Activated CD8-positive, alpha-beta memory T cell treated with anti-CD3 and anti-CD28 coated beads for 1 hour (primary cell): ENCODE results near the gene AQP6.

Experiments
- DNase-seq, 2 donors: peaks; one replicate each; pipeline ENCODE4 v3.0.0-alpha.2; 2020; ENCODE audit warnings: low read depth in 1 of 2; ENCODE audit errors: extremely low read depth in 1 of 2

Gene AQP6

GRCh38 chr12:49972641-49973360, at the start of gene AQP6:
AQP6 (plus strand) TSS chr12:49972947; CDS start chr12:49973174, 227 bp downstream.
- no peak for DNase-seq

- no peak for DNase-seq
These were observed 49.6 kb upstream of the AQP6 start for GRCh38 chr12:49923035-49923644.

GRCh38 chr12:49923880-49924556, 48.7 kb upstream of the AQP6 start:
- no peak for DNase-seq

GRCh38 chr12:49924628-49925246, 48.0 kb upstream of the AQP6 start:
- DNase-seq, result no peak

- no peak for DNase-seq
These were observed 47.1 kb upstream of the AQP6 start for GRCh38 chr12:49925433-49926204.

GRCh38 chr12:49928471-49928870, 44.3 kb upstream of the AQP6 start:
- no peak for DNase-seq

- no peak for DNase-seq
These were observed 43.2 kb upstream of the AQP6 start for GRCh38 chr12:49929581-49929980.

- DNase-seq, result no peak
These were observed 42.0 kb upstream of the AQP6 start for GRCh38 chr12:49930515-49931288.

GRCh38 chr12:49932023-49932422, 40.7 kb upstream of the AQP6 start:
- no peak for DNase-seq

GRCh38 chr12:49932533-49933130, 40.1 kb upstream of the AQP6 start:
- no peak for DNase-seq

GRCh38 chr12:49933796-49934195, 39.0 kb upstream of the AQP6 start:
- DNase-seq, result no peak

GRCh38 chr12:49934505-49934904, 38.2 kb upstream of the AQP6 start:
- DNase-seq, result no peak

GRCh38 chr12:49936925-49937324, 35.8 kb upstream of the AQP6 start:
- no peak for DNase-seq

GRCh38 chr12:49937639-49938300, 35.0 kb upstream of the AQP6 start:
- DNase-seq, result no peak

- no peak for DNase-seq
These were observed 33.4 kb upstream of the AQP6 start for GRCh38 chr12:49939307-49939706.

- no peak for DNase-seq
These were observed 33.0 kb upstream of the AQP6 start for GRCh38 chr12:49939707-49940106.

- no peak for DNase-seq
These were observed 30.9 kb upstream of the AQP6 start for GRCh38 chr12:49941556-49942511.

- DNase-seq, result no peak
These were observed 30.2 kb upstream of the AQP6 start for GRCh38 chr12:49942512-49942893.
